ENCODE data around the gene TRAF2. TPM values are rescaled to one million over a fixed set of nuclear protein-coding genes. Genes with fewer than 3 reads are reported as not detected.
"Not testable (repeated sequence)": the region's sequence is repeated elsewhere in the genome, so short reads cannot be mapped to it uniquely, and the experiment has no call there.

Gene TRAF2
- 12.1 and 17.9 TPM in 2 replicates for total RNA-seq (2014; rRNA removed; shearing (Covaris generic))
- 44.4 and 47.0 TPM in 2 replicates for polyA plus RNA-seq (2014; cell fraction: nucleus; rRNA removed)

DNA sequence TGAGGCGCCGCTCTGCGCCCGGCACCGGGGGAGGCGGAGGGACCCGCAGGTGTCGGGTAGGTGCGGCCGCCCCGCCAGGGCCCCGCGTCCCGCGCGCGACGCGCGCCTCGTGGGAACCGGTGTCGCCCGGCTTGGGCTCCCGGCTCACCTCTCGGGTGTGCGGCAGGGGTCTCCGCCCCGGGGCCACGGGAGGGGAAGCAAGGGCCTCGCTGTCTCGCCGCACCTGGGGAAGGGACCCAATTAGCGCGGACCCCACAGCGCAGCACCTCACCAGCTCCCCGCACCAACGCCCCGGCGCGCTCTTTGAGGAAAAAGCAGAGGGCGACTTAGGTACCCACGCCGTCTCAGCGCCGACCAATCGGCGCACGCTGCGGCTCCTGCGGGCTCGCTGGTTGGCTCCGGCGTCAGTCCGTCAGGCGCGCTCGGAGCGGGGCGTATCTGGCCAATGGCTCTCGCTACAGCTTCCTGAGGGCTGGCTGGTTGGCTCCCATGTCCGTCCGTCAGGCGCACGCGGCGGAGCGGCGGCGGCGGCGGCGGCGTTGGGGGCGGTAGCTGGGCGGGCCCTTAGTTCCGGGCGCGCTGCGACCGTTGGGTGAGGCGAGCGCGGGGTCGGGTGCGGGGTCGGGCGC, at the start of gene TRAF2:
Gene TRAF2 (plus strand): TSS at position 567 of the 629 bp plus-strand sequence. CDS start 12,225 bp downstream, outside the sequence.
- DNase-seq (ENCODE audit: extremely low read depth, low read depth), result peak; percentile 96

DNA sequence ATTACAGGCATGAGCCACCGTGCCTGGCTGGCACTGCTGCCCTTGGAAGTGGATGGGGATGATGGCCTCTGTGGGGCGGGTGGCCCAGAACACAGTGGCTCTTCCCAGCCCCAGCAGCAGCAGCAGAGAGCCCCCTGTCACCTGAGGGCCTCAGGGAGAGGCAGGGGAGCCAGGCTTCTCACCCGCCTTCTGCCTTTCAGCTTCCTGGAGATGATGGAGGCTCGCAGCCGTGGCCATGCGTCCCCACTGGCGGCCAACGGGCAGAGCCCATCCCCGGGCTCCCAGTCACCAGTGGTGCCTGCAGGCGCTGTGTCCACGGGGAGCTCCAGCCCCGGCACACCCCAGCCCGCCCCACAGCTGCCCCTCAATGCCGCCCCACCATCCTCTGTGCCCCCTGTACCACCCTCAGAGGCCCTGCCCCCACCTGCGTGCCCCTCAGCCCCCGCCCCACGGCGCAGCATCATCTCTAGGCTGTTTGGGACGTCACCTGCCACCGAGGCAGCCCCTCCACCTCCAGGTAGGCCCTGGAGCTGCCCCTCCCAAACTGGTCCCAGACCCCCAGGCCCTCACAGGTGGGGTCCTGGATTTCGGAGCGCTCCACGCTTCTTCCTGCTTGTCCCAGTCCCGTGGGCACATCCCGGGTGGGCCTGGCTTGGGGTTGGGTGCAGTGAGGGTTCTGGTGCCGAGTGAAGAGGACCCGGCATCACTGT, 49.0 kb upstream of the TRAF2 start:
- DNase-seq (ENCODE audit: extremely low read depth, low read depth), result no peak

DNA sequence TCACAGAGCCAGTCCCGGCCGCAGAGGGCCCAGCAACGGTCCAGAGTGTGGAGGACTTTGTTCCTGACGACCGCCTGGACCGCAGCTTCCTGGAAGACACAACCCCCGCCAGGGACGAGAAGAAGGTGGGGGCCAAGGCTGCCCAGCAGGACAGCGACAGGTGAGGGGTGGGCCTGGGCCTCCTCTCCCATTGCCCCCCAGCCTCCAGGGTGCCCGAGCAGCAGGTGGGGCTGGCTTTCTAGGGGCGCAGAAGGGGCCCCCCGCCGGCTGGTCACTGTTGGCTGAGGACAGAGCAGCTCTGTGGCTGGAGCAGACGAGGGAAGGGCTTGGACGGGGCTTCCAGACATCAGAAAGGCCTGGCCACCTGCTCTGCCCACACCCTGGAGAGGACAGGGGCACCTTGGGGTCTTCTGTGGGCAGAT, 48.4 kb upstream of the TRAF2 start:
- DNase-seq (ENCODE audit: extremely low read depth, low read depth), result not testable (repeated sequence)

DNA sequence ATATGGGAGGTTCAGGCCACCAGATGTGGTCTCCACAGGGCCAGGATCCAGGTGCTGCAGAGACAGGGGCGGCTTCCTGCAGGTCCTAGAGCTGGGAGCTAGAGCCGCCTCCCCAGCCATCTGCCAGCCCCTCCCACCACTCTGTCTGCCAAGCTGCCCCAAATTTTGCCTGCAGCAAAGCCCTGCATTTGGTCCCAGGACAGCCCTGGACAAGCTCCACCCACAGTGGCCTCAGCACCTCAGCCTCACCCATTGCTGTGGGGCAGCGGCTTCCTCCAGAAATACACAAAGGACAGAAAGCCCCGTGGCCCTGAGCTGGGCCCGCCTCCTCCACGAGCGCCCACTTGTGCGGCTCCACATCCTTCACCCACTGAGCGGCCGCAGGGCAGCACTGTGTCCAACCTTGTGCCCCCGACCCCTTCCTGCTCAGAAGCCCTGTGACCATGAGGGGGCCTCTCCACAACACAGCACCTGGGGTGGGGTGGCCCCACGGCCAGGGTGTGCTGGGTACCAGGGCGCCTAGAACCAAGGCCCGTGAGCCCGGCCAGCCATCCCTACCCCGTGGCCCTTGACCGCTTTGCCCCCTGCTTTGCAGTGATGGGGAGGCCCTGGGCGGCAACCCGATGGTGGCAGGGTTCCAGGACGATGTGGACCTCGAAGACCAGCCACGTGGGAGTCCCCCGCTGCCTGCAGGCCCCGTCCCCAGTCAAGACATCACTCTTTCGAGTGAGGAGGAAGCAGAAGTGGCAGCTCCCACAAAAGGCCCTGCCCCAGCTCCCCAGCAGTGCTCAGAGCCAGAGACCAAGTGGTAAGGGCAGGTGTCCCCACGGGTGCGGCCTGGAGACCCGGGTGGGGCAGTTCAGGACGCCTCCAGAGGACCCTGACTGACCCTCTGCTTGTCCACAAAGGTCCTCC, 47.7 kb upstream of the TRAF2 start:
- no peak for DNase-seq (ENCODE audit: extremely low read depth, low read depth)

GRCh38 chr9:136839229-136840139, 46.8 kb upstream of the TRAF2 start:
- DNase-seq (ENCODE audit: extremely low read depth, low read depth), result no peak

DNA sequence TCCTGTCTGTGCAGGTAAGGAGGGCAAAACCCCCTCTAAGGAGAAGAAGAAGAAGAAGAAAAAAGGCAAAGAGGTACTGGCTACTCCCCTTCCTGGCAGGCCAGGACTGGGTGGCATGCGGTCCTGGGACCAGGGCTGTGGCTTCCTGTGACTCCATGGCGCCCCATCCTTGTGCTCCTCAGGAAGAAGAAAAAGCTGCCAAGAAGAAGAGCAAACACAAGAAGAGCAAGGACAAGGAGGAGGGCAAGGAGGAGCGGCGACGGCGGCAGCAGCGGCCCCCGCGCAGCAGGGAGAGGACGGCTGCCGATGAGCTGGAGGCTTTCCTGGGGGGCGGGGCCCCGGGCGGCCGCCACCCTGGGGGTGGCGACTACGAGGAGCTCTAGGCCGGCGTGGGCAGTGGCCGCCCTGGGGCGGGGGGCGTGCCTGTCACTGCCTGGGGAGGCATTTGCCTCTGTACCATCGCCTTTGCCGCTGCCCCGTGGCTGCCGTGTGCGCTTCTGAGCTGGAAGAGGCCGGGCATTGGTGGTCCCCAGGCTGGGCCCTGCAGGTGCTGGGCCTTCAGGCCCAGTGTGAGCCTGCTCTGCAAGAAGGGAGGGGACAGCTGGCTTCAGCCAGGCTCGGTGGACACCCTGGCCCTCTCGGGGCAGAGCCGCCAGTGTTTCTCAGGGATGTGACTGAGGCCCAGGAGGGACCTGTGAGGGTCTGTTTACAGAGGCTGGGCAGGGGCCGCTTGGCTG, 46.0 kb upstream of the TRAF2 start:
- no peak for DNase-seq (ENCODE audit: extremely low read depth, low read depth)

GRCh38 chr9:136840877-136841645, 45.3 kb upstream of the TRAF2 start:
- DNase-seq (ENCODE audit: extremely low read depth, low read depth), result peak; percentile 30

DNA sequence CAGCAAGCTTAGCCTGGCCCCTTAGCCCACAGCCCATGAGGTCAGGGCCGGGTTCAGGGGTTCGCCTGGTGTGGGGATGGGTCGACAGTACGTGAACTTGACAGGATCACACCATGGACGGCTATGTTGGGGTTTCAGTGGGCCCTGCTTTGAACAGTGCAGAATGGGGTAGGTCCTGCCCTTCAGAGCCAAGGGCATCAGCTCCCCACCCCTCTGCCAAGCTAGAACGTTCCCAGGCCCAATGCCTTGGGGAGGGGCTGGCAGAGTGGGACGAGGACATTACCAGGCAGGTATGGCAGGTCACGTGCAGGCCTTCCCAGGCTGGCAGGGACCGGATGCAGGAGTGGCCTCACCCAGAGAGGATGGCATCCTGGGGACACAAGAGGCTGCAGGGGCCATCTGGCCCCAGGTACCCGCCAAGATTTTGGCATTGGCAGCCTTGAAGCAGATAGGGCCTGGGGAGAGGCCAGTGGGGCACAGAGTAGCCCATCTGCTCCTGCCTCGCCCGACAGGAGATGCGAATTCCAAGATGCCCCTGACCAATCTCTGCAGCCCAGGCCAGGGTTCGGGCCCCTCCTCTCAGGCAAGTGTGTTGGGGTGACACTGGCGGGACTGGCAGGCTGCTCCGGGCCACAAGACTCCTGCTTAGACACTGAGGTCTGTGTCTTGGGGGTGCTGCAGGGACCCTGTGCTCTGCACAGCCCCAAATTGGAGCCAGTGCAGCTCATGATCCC, 44.5 kb upstream of the TRAF2 start:
- DNase-seq (ENCODE audit: extremely low read depth, low read depth), result not testable (repeated sequence)

GRCh38 chr9:136842380-136842948, 43.9 kb upstream of the TRAF2 start, which contains the start of gene AJM1:
Gene AJM1, plus strand, starts transcription at chr9:136842478. Its CDS starts 1,937 bp downstream, at chr9:136844415.
- peak; percentile 73 for DNase-seq (ENCODE audit: extremely low read depth, low read depth)

DNA sequence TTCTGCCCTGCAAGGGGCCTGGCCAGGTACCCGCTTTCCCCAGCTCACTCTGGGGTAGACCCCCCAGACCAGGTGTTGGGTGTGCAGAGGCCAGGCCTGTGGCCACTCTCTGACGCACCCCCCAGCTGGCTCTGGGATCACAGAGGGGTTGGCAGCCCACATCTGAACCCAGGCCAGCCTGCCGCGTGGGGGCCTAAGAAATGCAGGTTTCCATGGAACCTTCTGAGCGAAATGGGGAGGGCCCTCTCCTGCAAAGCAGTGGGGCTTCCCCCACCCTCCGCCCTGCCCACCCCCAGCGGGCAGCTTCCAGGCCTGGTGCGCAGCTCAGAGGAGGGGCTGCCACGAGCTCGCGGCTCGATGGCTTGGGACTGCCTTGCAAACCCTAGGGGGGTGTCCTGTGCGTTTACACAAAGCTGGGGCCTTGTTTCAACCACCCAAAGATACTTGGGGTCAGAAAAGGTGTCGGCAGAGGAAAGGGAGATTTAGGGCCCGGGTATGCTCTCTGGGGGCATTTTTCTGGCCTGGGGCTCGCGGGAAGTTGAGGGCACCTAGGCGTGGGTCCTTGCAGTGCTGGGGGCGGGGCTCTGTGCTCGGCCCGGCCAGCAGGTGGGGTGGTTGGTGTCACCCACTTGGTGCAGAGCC, 43.0 kb upstream of the TRAF2 start:
- DNase-seq (ENCODE audit: extremely low read depth, low read depth), result not testable (repeated sequence)

- not testable (repeated sequence) for DNase-seq (ENCODE audit: extremely low read depth, low read depth)
Observed at GRCh38 chr9:136843801-136844740, 42.2 kb upstream of the TRAF2 start.

- no peak for DNase-seq (ENCODE audit: extremely low read depth, low read depth)
Observed at GRCh38 chr9:136844761-136845464, 41.4 kb upstream of the TRAF2 start.

- no peak for DNase-seq (ENCODE audit: extremely low read depth, low read depth)
Observed at GRCh38 chr9:136845465-136846260, 40.7 kb upstream of the TRAF2 start.

GRCh38 chr9:136846376-136847087, 39.8 kb upstream of the TRAF2 start:
- DNase-seq (ENCODE audit: extremely low read depth, low read depth), result no peak
